HepG2 (cell line): ENCODE data around the gene JAZF1. TPM values are rescaled to one million over a fixed set of nuclear protein-coding genes. Genes with fewer than 3 reads are reported as not detected.

Experiments
- ATAC-seq: fragments of 200-7000 bp; cut with Tn5 transposase; 3 replicates; pipeline ENCODE4 v1.9.1; 2020; ENCODE audit warnings: mild to moderate bottlenecking, moderate library complexity
- BruUV-seq: library from RNA; stranded (reverse); fragments of 400-500 nt; replicated peaks from 2 replicates; lab custom pipeline; 2021; lab: Mats Ljungman, UMichigan
- CTCF ChIA-PET: fragments of 300-600 bp; formaldehyde crosslinking; extraction: SDS; loops from one replicate; lab custom pipeline; 2021; ENCODE audit warnings: low total read pairs, inconsistent platforms, low intra/inter-chr PET ratio; lab: Yijun Ruan, JAX
- POLR2A ChIA-PET: fragments of 350-600 bp; sonication (Branson Sonifier 250); formaldehyde crosslinking; loops from one replicate; lab custom pipeline; 2020; ENCODE audit warnings: antibody characterized with exemption, inconsistent platforms; lab: Yijun Ruan, JAX
- DNase-seq: peaks from one replicate; pipeline ENCODE4 v3.0.0-alpha.2; 2015; ENCODE audit warnings: low spot score
- FAIRE-seq: peaks from 3 replicates; lab custom pipeline; 2011; peaks lifted over from hg19 to GRCh38; lab: Jason Lieb, UNC
- H2AFZ ChIP-seq: one replicate; pipeline ENCODE4 v1.6.1; 2011; ENCODE audit warnings: low read length, inconsistent platforms
- H3K27ac ChIP-seq: fragments of 300-600 bp; 3 replicates; pipeline ENCODE4 v1.8.0; 2011; ENCODE audit warnings: mixed run types, mild to moderate bottlenecking, mixed read lengths, low read length, inconsistent platforms; ENCODE audit not compliant: insufficient read depth; ENCODE audit errors: extremely low read length
- H3K27me3 ChIP-seq, 2 experiments: fragments of 200-600 bp in 1 of 2; 2 replicates in 1 of 2; 3 replicates in 1 of 2; pipeline versions ENCODE4 v1.6.0 to v1.8.0; 2011; ENCODE audit warnings: low read length in 2 of 2, mild to moderate bottlenecking in 2 of 2, moderate library complexity in 2 of 2, inconsistent platforms in 1 of 2; ENCODE audit not compliant: insufficient read depth in 2 of 2, control insufficient read depth in 1 of 2
- H3K36me3 ChIP-seq, 2 experiments: fragments of 200-600 bp in 1 of 2; replicated peaks in 1 of 2; 2 replicates in 1 of 2; 3 replicates in 1 of 2; pipeline versions ENCODE4 v1.5.1 to v1.8.0; 2011; ENCODE audit warnings: low read length in 2 of 2, inconsistent platforms in 1 of 2; ENCODE audit not compliant: insufficient read depth in 2 of 2, control insufficient read depth in 1 of 2
- H3K4me1 ChIP-seq: 2 replicates; pipeline ENCODE4 v1.5.1; 2012; ENCODE audit warnings: low read length, inconsistent platforms; ENCODE audit not compliant: insufficient read depth
- H3K4me2 ChIP-seq: 2 replicates; pipeline ENCODE4 v1.6.0; 2011; ENCODE audit warnings: low read depth, low read length, inconsistent platforms
- H3K4me3 ChIP-seq, 3 experiments: fragments of 200-600 bp in 1 of 3; sonication (generic), shearing (Covaris generic) in 1 of 3; replicated peaks in 1 of 3; 2 replicates each; pipeline ENCODE4 v1.5.1; 2011 to 2016; ENCODE audit warnings: low read length in 3 of 3, inconsistent platforms in 2 of 3, low read depth in 2 of 3, mild to moderate bottlenecking in 2 of 3, control low read depth in 1 of 3, mixed read lengths in 1 of 3; ENCODE audit not compliant: insufficient read depth in 1 of 3
- H3K79me2 ChIP-seq: one replicate; pipeline ENCODE4 v1.6.1; 2011; ENCODE audit warnings: low read length, inconsistent platforms; ENCODE audit not compliant: insufficient read depth
- H3K9ac ChIP-seq: 2 replicates; pipeline ENCODE4 v1.6.0; 2011; ENCODE audit warnings: mild to moderate bottlenecking, low read depth, low read length, inconsistent platforms; ENCODE audit not compliant: insufficient read depth
- H3K9me3 ChIP-seq: 2 replicates; pipeline ENCODE4 v1.5.1; 2012; ENCODE audit warnings: mild to moderate bottlenecking, low read length
- H4K20me1 ChIP-seq: 2 replicates; pipeline ENCODE4 v1.6.0; 2011; ENCODE audit warnings: inconsistent platforms, mild to moderate bottlenecking, low read length, moderate library complexity; ENCODE audit not compliant: insufficient read depth
- FIP1L1 ChIP-seq: fragments of 200-400 bp; formaldehyde crosslinking; IDR thresholded peaks from 2 replicates; pipeline ENCODE4 v1.6.1; 2018; ENCODE audit warnings: low read depth, mild to moderate bottlenecking, low read length, moderate library complexity, borderline replicate concordance; ENCODE audit not compliant: insufficient read depth
- KDM5B ChIP-seq: sonication (generic); formaldehyde crosslinking; IDR thresholded peaks from 2 replicates; pipeline ENCODE4 v1.4.0; 2020; ENCODE audit warnings: missing genetic modification reagents, mild to moderate bottlenecking, borderline replicate concordance
- MED1 ChIP-seq: sonication (generic); formaldehyde crosslinking; IDR thresholded peaks from 2 replicates; pipeline ENCODE4 v1.4.0; 2020; ENCODE audit warnings: missing genetic modification reagents
- MIXL1 ChIP-seq: IDR thresholded peaks from 2 replicates; pipeline ENCODE4 v1.6.1; 2016
- NCOA2 ChIP-seq: sonication (generic); formaldehyde crosslinking; IDR thresholded peaks from 2 replicates; pipeline ENCODE4 v1.8.0; 2022; ENCODE audit warnings: inconsistent platforms
- NFKB2 ChIP-seq: sonication (generic); formaldehyde crosslinking; IDR thresholded peaks from 2 replicates; pipeline ENCODE4 v1.4.0; 2020; ENCODE audit warnings: missing genetic modification reagents, borderline replicate concordance
- PITX1 ChIP-seq: sonication (generic); formaldehyde crosslinking; IDR thresholded peaks from 2 replicates; pipeline ENCODE4 v1.5.1; 2020; ENCODE audit warnings: mild to moderate bottlenecking, missing genetic modification reagents
- ZNF124 ChIP-seq: sonication (generic); formaldehyde crosslinking; IDR thresholded peaks from 2 replicates; pipeline ENCODE4 v1.4.0; 2020; ENCODE audit warnings: missing genetic modification reagents
- ZNF766 ChIP-seq: sonication (generic); formaldehyde crosslinking; IDR thresholded peaks from 2 replicates; pipeline ENCODE4 v1.5.0; 2020; ENCODE audit warnings: missing genetic modification reagents, borderline replicate concordance
- ZNF788 ChIP-seq: sonication (generic); formaldehyde crosslinking; IDR thresholded peaks from 2 replicates; pipeline ENCODE4 v1.5.0; 2020; ENCODE audit warnings: mild to moderate bottlenecking, missing genetic modification reagents, borderline replicate concordance
- ZSCAN12 ChIP-seq: sonication (generic); formaldehyde crosslinking; IDR thresholded peaks from 2 replicates; pipeline ENCODE4 v1.9.0; 2021; ENCODE audit warnings: mild to moderate bottlenecking, missing genetic modification reagents
- ZXDC ChIP-seq: sonication (generic); formaldehyde crosslinking; IDR thresholded peaks from 2 replicates; pipeline ENCODE4 v1.5.0; 2020; ENCODE audit warnings: mild to moderate bottlenecking, missing genetic modification reagents
- WGBS: methylation state at CpG from one replicate; pipeline ENCODE4 v1.1.6; 2017; ENCODE audit warnings: low lambda C conversion rate; 5-methylcytosine and 5-hydroxymethylcytosine counted together
- in situ Hi-C: cut with HindIII; loops from 2 replicates; pipeline ENCODE4 v1.10.0; 2017; ENCODE audit warnings: low pct_unique_long_range_greater_than_20kb; ENCODE audit not compliant: extremely low pct_ligation_motif_present
- intact Hi-C: fragments of 100-400 bp; cut with micrococcal nuclease; formaldehyde crosslinking; loops from one replicate; pipeline ENCODE4 v1.10.0; 2022; ENCODE audit not compliant: unreplicated experiment
- polyA plus RNA-seq, 8 experiments: library from polyadenylated mRNA; depleted of rRNA in 3 of 8; stranded (reverse) in 7 of 8; unstranded in 1 of 8; fragments of >200 nt; fragmentation: Illumina TruSeq in 4 of 8; extraction: Trizol in 4 of 8; gene quantifications; 2 replicates each; pipeline versions ENCODE4 v1.2.1 to v1.2.3, GENCODE V29; 2011 to 2016; ENCODE audit warnings: low read depth in 4 of 8, missing spikeins in 1 of 8, mixed read lengths in 1 of 8; ENCODE audit not compliant: insufficient read depth in 1 of 8
- total RNA-seq, 5 experiments: library from RNA; depleted of rRNA; stranded (reverse); fragments of >200 nt; fragmentation: Illumina TruSeq; extraction: Trizol; gene quantifications; 2 replicates each; pipeline ENCODE4 v1.2.3, GENCODE V29; 2016; ENCODE audit warnings: low read depth in 1 of 5
- TF ChIP-seq, protein P1 (sequence below): sonication (generic); formaldehyde crosslinking; IDR thresholded peaks from 2 replicates; pipeline ENCODE4 v1.5.0; 2020; ENCODE audit warnings: missing genetic modification reagents, mild to moderate bottlenecking, borderline replicate concordance

The JAZF1 gene
- total and polyA plus RNA-seq, 2 of the 13 experiments (the other 11 are each of a cell fraction or from before 2014, with no cell fraction given): not detected

DNA sequence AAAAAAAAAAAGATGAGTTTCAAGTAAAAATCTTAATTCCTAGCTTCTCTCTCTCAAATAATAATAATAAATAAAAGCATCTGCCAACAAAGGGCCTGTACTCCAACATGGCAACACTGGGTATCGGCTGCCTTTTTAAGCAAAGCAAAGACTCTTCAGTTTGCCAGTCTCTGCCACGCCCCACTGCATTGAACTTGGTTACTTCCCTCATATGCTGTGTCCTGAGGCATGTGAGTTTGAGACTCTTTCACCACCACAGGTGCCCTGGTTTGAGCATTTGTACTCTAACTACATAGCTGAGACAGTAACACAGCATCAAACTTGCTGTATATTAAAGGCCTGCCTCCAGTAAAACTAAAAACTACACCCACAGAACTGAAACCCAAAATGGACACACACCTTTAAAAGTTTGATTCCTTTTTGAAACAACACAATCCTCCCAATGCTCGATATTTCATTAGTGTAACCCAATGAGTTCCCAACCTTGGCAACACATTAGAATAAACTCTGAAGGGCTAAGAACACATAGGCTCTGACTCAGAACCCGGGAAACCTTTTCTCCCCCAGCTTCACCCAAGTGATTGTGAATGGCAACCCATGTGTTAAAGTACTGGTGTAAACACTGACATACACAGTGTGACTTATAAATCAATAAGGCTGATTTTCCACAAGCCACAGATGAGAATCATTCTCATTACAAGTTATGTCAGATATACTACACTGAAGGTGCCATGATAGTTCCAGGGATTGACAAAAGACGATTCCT, 12.0 kb downstream of the JAZF1 start (continued):
- TF ChIP-seq ZXDC (CRISPR knock-in tag) (no peak), ZSCAN12 (CRISPR knock-in tag) (no peak)
- TF ChIP-seq, protein P1, sequence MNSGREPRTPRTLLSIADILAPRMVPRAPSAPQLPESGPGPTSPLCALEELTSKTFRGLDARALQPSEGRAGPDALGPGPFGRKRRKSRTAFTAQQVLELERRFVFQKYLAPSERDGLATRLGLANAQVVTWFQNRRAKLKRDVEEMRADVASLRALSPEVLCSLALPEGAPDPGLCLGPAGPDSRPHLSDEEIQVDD: no peak

- TF ChIP-seq PITX1 (no peak), MED1 (CRISPR knock-in tag) (no peak), ZNF766 (no peak), ZNF788 (CRISPR knock-in tag) (no peak), KDM5B (CRISPR knock-in tag) (no peak), ZNF124 (no peak), MIXL1 (CRISPR knock-in tag) (no peak), FIP1L1 (no peak), NCOA2 (CRISPR knock-in tag) (no peak), NFKB2 (no peak)
These were observed 13.4 kb downstream of the JAZF1 start for GRCh38 chr7:28166982-28167715.

More at GRCh38 chr7:28166982-28167715, 13.4 kb downstream of the JAZF1 start:
- ATAC-seq (no peak), FAIRE-seq (no peak), DNase-seq (no peak)
- in situ Hi-C loops: no loop called here
- H4K20me1 ChIP-seq: 0 out of 2 replicates have a peak, but pooled peaks cover 3% of the 10 kb centered on the region
- H3K27ac ChIP-seq: no peak overlapping the region
- H3K4me3 ChIP-seq: no peak overlapping the region
- ChIA-PET POLR2A (no interaction called here), CTCF (no interaction called here)
- intact Hi-C loops: no loop called here
- peaks cover 1 to 9% of the 10 kb centered on the region in 2 experiments; a peak in 4 of 5 replicates for H3K27me3 ChIP-seq
- H3K4me1 ChIP-seq: no peaks in the 10 kb centered on the region
- no peak overlapping the region for H3K4me2 ChIP-seq
- WGBS: 31% methylated on average over 5 of the region's 5 CpGs
- no peak overlapping the region for H2AFZ ChIP-seq
- no peak overlapping the region for H3K9ac ChIP-seq
- H3K9me3 ChIP-seq: no peaks in the 10 kb centered on the region
- no peaks in the 10 kb centered on the region for H3K36me3 ChIP-seq
- no TSS peak for BruUV-seq
- no peaks in the 10 kb centered on the region for H3K79me2 ChIP-seq
